SKM-1 treated with dmso at 0.1 percent for 144 hours (cell line): ENCODE data around the gene C19orf44.

Experiments used
- DNase-seq: peaks from one replicate; lab custom pipeline; 2025; ENCODE audit not compliant: unreplicated experiment; lab: John Stamatoyannopoulos, UW

Gene C19orf44

DNA sequence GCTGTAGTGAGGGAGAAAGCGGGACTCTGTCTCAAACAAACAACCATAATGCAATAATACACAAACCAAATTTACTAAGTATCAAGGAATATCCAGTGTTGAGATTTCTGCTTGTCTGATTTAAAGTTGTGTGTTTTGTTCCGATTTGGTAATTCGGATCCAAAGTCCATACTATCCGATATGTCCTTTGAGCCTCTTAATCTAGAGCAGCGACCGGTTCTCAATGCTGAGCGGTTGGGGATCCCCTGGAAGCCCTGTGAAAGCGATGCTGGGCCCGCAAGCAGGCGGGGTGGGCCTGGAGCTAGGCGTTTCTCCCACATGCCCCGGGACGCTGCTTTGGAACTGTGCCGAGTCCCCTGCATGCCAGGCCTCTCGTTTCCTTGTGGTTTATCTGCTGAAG, 20.2 kb downstream of the C19orf44 start:
- DNase-seq: no peak

DNA sequence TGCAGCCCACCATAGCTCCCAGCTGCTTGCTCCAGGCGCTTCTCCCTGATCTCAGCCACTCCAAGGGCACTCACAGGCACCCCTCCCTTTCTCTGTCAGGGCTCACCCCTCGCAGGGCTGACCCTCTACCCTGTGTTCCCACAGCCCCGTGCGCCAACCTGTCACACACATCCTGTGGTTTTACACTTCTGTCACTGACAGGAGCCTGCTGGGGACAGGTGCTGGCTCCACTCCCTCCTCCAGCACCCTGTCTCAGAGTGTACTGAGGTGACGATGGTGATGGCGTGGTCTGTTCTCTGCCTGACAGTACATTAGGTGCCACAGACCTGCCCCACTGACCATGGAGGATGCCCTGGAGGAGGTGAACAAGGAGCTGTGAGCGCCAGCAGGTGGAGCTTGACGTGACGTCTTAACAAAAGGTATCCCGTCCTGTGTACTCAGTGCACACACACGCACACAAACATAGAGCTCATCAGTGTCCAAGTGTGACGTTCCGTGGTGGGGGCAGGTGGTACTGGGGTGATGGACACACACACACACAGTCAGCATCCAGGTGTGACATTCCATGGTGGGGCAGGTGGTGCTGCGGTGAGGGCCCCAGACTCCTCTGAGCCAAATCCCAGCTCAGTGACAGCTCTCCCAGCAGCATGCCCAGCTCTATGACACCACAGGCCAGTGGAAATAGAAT, 20.9 kb downstream of the C19orf44 start:
- DNase-seq: no peak

DNA sequence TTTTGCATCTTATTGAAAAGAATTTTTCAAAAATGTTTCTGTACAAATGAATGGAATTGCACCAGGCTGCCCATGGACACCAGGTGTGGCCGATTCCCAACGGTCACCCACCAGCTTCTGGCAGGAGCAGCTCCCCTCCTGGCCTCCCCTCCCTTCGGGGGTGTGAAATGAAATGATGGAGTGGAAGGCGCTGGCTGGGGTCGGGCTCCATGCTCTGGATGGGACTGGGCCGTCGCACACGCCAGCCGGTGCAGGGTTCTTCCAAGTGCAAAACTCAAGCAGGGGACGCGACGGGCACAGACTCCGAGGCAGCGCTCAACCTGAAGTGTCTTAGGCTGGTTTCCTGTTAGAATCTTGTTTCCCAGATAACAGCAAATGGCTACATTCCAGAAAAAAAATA, 21.9 kb downstream of the C19orf44 start:
- DNase-seq: no peak

DNA sequence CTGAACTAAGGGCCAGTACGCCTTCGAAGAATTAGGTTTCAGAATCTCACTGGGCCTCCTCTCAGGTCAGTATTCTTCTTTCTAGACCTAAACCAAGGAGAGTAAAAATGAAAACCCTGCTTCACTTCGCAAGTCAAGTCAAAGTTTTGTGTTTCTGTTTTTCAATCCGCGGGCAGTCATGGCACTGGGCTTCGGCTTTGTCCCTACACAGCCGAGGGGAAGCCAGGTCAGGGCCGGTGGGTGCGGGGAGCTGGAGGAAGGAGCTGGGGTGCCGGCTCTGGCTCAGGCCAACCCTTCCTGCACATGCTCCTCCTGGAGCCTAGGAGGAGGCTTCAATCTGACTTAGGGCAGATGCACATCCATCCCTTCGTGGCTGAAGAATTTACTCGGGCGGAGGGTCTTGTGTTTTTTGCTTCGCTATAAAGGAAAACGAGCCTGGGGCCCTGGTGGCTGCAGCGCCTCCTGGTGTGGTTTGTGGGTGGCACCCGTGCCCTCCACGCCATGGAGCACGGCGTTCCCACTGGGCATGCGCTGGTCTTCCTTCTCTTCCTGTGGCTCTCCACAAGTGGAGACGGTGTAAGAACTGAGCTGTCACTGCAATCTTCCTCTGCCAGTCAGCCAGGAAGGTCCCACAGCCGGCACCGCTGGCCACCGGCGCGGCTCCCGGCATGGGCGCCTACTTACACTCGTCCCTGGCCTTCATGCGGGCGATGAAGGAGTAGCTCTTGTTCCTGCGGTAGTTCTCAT, 22.5 kb downstream of the C19orf44 start:
- DNase-seq: no peak

DNA sequence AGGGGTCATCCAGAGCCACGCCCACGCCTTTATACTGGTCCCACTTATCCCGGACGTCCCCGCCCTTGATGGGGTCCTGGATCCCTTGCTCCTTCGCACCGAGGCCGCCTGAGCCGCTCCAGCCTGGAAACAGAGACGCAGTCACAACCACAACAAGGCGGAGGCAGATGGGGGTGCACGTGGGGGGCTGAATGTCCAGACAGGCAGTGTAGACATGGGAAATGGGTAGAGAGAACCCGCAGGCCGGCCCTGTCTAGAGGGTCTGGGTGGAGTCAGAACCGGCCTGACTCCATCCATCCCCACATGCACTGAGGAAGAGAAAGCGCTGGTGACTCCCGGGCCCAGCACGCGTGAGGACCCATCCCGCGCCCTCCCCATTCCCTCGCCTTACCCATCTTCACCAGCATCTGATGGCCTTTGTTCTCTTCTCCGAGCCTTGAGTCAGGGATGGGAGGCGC, 23.1 kb downstream of the C19orf44 start:
- no peak for DNase-seq

DNA sequence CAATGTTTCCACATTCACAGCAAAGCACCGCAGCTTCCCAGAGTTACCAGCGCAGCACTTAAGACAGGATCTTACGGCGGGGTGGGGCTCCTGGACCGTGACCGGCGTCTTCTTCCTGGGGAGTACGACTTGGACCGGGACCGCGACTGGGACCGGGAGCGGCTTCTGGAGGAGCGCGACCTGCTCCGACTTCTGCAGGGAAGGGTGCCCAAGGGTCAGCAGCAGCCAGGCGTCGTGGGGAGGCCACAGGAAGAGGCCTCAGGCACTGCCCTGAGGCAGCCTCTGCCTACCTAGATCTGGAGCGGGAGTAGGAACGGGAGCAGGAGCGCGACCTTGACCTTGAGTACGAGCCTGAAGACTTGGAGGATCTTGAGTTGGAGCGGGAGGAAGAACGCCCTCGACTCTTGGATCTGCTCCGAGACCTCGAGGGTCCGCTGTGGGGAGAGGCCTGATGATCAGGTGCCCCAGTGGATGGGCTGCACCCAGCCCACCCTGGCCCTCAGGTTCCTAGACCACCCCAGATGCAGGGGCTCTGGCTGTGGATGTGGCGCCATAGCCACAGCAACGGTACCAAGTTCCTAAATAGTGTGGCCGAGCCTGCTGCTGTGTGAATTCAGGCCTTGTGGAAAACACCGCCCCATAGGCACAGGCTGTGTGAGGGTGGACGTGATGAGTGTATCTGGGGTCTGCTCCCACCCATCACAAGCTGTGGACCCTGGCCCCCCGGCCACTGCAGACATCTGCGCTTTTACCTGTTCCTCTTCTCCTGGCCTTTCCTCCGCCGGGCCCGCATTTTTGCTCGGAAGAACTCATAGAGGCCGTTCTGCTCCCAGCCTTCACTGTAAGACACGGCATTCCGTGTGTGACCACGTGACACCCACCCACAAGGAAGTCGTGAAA, 24.1 kb downstream of the C19orf44 start:
- DNase-seq: no peak

DNA sequence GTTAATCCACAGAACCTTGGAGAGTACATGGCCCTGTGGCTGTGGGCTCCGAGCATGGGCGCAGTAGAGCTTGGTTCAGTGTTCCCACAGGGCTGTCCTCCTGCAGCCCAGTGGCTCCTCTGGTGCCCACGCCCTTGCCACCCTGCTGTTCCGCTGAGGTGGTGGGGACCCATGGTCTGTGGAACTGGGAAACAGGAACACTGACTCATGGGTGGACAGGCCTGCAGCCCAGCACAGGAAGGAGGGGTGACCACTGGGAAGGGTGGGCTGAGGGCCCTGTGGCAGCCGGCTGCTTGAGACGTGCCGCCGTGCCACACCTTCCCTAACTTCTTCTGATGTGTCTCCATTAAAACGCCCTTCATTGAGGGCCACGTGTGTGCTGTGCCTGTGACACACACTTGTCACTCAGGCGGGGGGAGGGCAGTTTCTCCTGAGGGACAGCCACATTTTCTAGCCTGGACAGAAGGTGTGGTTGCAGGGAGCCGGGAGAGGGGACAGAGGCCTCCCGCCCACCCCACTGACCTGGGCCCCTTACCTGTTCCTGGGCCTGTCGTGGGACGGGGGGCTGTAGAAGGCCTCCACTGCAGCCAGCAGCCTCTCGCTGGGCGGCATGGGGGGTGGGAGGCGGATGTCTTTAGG, 24.9 kb downstream of the C19orf44 start:
- DNase-seq: no peak

DNA sequence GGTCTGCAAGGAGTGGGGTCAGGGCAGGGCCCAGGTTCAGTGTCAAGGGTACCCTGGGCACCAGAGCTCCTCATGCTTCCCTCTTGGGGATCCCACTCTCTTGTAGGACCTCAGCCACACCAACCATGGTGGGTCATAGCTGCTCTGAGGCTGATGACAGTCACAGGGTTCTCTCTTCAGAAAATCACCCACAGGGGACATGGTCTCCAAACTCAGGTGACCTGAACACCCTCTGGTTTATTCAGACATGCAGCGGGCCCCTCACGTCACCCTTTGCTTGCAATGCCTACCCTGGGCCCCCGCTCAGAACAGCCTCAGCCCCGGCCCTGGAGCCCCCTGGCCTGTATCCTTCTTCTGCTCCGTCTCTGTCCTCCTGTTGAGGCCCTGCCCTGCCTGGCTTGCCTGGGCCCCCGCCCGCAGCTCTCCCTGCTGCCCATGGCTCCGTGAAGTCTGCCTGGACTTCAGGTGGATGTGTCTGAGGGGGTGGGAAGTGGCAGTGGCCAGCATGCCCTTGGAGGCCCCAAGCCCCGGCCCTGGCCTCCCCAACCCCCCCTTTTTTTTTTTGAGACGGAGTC, 25.6 kb downstream of the C19orf44 start:
- no peak for DNase-seq

DNA sequence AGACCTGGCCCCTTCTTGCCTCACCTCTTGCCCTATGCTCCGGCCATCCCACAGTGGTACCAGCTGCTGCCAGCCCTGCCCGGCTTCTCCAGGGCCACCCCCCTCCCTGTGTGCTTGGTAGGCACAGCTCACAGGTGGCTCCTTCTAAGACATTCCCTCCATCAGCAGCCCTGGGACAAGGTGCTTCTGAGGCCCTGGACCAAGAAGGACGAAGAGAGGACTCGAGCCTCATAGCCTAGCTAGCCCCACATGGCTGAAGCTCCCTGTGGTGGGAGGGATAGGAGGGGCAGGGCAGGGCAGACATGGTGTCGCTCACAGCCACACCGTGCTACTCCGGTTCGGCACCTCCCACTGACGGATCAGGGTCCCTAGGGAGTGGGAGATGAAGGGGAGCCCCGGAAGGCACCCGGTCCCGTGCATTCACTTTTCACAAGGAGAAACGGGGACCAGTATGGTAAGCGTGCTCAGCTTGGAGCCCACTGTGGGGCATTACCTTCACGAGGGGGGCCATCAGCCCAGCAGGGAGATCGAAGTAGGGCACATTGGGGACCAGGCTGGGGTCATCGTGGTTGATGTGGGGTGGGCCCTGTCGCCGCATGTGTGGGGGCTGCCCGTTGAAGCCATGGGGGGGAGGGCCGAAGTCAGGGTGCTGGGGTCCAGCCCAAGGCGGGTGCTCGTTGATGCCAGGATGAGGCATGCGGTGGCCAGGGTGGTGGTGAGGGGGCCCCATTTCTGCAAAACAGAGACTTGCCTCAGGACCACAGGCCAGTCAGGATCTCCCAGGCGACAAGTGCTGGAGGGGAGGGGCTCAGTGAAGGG, 26.6 kb downstream of the C19orf44 start:
- no peak for DNase-seq

DNA sequence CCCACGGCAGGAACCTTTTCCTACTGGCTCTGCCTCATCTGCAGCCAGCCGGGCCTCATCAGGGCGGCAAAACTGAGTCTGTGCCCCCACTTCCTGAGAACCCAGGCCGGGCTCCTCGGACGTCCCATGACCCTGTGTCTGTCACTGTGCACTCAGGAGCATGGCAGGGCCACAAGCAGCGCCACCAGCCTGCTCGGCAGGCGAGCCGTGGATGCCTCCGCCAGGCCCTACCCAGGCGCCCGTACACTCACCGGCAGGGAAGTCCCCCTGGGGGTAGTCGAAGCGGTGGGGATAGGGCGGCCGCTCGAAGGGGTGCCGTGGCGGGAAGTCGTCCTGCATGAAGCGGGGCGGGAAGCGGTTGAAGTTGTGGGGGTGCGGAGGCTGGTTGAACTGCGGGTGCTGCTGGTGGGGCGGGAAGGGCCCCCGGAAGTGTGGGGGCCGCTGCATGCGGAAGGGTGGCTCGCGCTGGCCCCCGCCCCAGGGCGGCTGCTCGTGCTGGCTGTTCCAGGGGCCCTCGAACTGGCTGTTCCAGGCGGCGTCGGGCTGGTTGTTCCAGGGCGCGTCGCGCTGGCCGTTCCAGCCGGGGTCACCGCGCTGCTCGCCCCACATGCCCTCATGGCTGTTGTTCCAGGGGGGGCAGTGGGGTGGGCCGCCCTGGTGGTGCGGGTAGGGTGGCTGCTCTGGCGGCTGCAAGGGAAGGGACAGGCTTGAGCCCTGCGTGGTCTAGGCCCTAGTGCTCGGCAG, 29.0 kb downstream of the C19orf44 start:
- DNase-seq: no peak

DNA sequence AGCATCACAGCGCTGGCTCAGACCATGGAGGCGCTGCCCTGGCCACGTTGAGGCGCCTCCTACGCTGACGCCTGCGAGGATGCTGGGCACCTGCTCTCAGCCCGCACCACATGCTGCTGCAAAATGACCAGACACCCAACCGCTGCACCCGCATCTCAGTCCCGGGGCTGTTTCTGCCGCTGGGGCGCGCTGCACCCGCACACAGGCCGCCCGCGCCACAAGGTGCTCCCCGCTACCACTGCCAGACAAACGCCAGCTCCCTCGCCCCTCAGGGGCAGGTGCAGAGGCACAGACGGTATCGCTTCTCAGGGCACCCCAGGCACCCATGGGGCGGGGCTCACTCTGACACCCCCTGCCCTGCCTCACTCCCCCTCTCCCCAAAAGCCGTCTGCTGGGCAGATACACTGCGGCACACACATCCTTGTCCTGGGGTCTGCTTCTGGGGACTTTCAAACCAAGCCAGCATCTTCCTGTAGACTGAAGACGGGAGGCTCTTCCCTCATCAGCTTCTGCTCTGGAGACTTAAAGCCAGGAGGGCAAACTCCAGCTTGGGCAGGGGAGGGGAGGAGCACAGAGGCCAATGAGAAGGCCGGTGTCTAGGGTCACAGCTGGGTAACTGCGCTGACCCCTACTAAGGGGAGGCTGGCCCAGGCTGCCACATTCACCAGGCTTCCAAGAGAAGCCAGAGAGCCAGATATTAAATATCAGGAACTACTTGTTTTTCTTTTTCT, 29.7 kb downstream of the C19orf44 start:
- no peak for DNase-seq

DNA sequence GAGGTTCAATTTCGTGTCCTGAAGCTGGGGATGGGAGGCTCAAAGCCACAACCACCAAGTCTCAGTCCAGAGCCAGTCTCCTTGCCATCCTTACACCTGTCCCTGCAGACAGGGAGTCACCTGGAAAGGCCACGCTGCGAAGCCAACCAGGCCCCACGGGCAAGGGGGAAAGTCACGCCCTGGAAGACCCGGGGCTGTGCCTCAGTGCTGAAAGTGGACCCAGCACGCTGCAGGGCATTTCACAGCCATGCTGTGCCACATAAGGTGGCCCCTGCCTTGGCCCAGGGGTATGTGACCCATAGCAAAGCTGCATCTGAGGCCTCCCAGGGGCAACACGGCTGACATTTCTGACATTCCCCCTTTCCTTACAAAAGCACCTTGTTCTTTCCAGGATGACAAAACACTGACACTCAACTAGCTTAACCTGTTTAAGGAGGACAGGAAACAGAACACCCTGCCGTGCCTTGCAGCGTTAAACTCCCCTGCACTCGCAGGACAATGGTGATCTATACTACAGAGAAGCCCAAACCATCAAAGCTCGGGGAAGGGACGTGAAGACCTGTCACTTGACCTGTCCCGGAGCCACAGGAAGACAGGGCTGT, 31.2 kb downstream of the C19orf44 start:
- no peak for DNase-seq

DNA sequence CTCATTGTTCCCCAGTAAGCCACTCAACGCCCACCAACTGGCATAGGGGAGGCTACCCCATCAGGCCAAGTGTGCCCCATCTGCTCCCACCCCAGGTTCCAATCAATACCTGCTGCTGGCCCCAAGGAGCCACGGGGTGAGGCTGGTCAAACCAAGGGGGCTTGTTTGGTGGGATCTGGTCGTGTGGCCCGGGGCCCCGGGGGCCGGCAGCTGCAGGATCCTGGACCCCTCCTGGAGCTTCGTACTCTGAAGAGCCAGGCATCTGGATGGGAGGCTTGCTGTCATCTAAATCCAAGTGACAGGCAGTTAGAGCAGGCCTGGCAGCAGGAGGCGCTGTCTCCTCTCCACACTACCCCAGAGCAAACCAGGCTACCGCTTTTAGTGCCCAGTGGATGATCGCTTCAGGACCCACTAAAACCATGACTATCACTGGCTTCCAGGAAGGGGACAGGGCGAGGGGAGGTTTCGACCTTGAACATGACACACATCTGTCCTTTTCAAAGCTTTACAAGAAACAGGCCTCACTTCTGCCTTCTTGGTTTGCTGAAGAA, 31.9 kb downstream of the C19orf44 start:
- DNase-seq: no peak

DNA sequence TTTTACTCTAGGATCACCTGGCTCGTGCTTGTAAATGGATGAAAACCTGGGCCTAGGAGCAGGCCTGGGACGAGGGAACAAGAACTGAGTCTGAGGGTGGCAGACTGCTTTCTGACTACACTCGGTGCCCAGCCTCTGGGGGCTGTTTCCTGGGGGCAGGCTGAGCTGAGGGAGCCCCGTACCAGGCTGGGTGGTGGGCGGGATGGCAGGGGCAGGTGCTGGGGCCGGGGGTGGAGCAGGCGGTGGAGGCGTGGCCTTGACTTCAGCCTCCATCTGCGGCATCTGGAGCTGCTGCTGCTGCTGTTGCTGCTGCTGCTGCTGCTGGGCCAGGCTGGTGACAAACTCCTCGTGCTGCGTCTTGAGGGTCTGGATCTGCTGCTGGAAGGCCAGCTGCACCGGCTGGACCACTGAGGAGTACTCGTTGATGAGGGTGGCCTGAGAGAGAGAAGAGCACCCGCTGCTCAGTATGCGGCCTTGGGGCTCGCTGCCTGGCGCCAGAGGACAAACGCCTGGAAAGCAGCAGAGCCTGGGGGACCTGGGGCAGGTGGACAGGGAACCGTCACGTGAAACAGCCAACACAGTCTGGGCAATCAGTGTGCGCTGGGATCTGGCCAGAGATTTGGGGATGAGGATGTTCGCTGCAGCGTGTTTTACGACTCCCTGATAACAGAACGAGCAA, 33.4 kb downstream of the C19orf44 start:
- no peak for DNase-seq

DNA sequence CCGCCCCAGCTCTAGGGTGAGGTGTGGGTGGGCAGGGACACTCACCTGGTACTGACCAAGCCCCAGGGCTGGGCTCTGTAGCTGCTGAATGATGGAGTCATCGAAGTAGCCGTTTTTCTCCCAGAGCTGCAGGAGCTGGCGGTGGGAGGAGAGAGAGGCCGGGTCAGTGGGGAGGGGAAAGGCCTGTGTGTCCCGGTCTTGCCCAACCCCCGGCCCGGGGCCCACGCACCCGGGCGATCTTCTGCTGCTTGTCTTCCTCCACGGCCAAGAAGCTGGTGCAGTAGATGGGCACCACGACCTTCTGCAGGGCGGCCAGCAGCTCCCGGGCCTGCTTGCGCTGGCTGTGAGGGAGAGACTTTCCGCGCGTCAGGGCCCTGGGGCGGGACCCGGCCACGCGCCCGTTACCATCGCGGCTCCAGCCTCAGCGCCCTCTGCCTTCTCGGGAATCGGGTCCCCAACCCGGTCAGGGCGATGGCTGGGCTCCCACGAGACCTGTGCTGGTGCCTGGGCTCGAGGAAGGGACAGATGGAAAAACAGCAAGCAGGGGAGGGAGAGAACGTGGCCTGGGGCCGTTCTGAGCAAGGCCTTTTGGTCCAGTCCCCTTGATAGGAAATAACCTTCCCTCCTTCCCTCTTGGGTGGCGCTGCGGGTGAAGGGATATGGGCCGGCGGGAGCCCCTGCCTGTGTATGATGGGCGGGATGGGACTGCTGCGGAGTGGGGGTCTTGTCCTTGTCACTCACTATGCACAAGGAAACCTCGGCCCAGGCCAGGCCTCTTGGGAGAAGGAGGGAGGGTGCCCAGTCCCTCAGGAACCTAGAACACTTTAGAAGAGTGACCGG, 34.6 kb downstream of the C19orf44 start:
- DNase-seq: no peak

DNA sequence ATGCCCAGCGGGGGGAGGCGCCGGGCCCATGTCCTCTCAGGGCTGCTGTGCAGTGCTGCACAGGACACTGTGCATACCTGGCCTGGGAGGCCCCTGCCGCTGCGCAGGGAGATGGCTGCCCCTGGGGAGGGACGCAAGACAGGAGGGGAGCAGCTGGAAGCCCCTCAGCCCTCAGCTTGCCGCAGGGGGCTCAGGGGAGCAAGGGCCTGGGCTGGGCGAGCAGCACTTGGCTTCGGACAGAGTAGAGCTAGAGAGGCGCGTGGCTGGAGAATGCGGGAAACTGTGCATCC, 35.1 kb downstream of the C19orf44 start:
- DNase-seq: no peak
